Measurements from ENCODE around the gene CNNM2. TPM values are rescaled to one million over a fixed set of nuclear protein-coding genes. Genes with fewer than 3 reads are reported as not detected.

CNNM2 gene
- 1 to 10 TPM; 3.4 to 5.3 TPM for total RNA-seq

- peak; percentile 94 for ATAC-seq
- no peaks in the 10 kb centered on the region for H3K9me3 ChIP-seq
- 0% methylated on average over 7 to 57 of the region's 80 CpGs for WGBS, 2 donors
- intact Hi-C loops (cut with DNase I), result loop anchor here (5.0 kb wide), 1 partner anchor 324 kb away; no protein-coding TSS in a partner anchor
- no peaks in the 10 kb centered on the region for H3K36me3 ChIP-seq (replicated peaks in 1 of 2; ENCODE audit: insufficient read depth in 1 of 2, low read depth in 2 of 2)
- no peaks in the 10 kb centered on the region for H3K27me3 ChIP-seq
- H3K4me1 ChIP-seq, result peaks cover 46% of the 10 kb centered on the region
- H3K4me3 ChIP-seq, result peak within 1 kb of the TSS; percentile 88 to 97
- DNase-seq, result peak; percentile 100
- H3K27ac ChIP-seq, result peak within 1 kb of the TSS; percentile 86 to 96 (median 92)
- peak in 2 of 7 experiments; percentile 16 to 39 for TF ChIP-seq CTCF (IDR thresholded peaks at IDR 0.05)
- TF ChIP-seq POLR2A (IDR thresholded peaks at IDR 0.05), result peak; percentile 47 to 62 (median 54)
Observed at GRCh38 chr10:102917962-102918816, at the start of gene CNNM2. TSS of gene CNNM2 (plus strand) at chr10:102918294. CDS start at chr10:102918481, 187 bp downstream.

- no peak for ATAC-seq
- no peaks in the 10 kb centered on the region for H3K9me3 ChIP-seq
- no peaks in the 10 kb centered on the region for H3K36me3 ChIP-seq (replicated peaks in 1 of 2; ENCODE audit: insufficient read depth in 1 of 2, low read depth in 2 of 2)
- no peak for DNase-seq
- no peak overlapping the region for H3K27ac ChIP-seq
- peak overlapping the region in 1 of 2 donors; percentile 31 for H3K4me3 ChIP-seq
- intact Hi-C loops (cut with DNase I), result no loop called here
- no peaks in the 10 kb centered on the region for H3K27me3 ChIP-seq
- 36 to 37% methylated on average over 5 of the region's 5 CpGs for WGBS, 2 donors
- peaks cover 13% of the 10 kb centered on the region for H3K4me1 ChIP-seq
- TF ChIP-seq POLR2A (IDR thresholded peaks at IDR 0.05), result no peak
- no peak for TF ChIP-seq CTCF (IDR thresholded peaks at IDR 0.05)
Observed at GRCh38 chr10:102868911-102869257, 49.2 kb upstream of the CNNM2 start.

GRCh38 chr10:102869258-102870198 is 48.6 kb upstream of the CNNM2 start, which contains the start of gene AS3MT:
TSS of gene AS3MT (plus strand) at chr10:102869470. CDS start at chr10:102869593, 123 bp downstream.
- H3K4me3 ChIP-seq, result peak within 1 kb of the TSS; percentile 3 to 31
- no peaks in the 10 kb centered on the region for H3K9me3 ChIP-seq
- H3K27ac ChIP-seq, result peak within 1 kb of the TSS in 2 of 4 donors; percentile 30 to 35
- peak; percentile 83 for ATAC-seq
- peak; percentile 27 to 53 (median 36) for DNase-seq
- no peaks in the 10 kb centered on the region for H3K27me3 ChIP-seq
- H3K36me3 ChIP-seq (replicated peaks in 1 of 2; ENCODE audit: insufficient read depth in 1 of 2, low read depth in 2 of 2), result no peaks in the 10 kb centered on the region
- intact Hi-C loops (cut with DNase I), result no loop called here
- H3K4me1 ChIP-seq, result peaks cover 13% of the 10 kb centered on the region
- WGBS, 2 donors, result 1 to 3% methylated on average over 21 to 63 of the region's 63 CpGs
- TF ChIP-seq POLR2A (IDR thresholded peaks at IDR 0.05), result peak in 2 of 3 donors; percentile 28 to 50
- no peak for TF ChIP-seq CTCF (IDR thresholded peaks at IDR 0.05)

- Histone ChIP-seq H3K27ac (no peak overlapping the region), H3K4me3 (no peak overlapping the region), H3K4me1 (peaks cover 13% of the 10 kb centered on the region), H3K9me3 (no peaks in the 10 kb centered on the region), H3K36me3 (replicated peaks in 1 of 2; ENCODE audit: insufficient read depth in 1 of 2, low read depth in 2 of 2) (no peaks in the 10 kb centered on the region), H3K27me3 (no peaks in the 10 kb centered on the region)
- intact Hi-C loops (cut with DNase I), result no loop called here
- 85 to 96% methylated on average over 8 to 10 of the region's 10 CpGs for WGBS, 2 donors
- TF ChIP-seq CTCF (IDR thresholded peaks at IDR 0.05) (no peak), POLR2A (IDR thresholded peaks at IDR 0.05) (no peak)
- DNase-seq, result no peak
- no peak for ATAC-seq
Observed at GRCh38 chr10:102870221-102870620, 47.9 kb upstream of the CNNM2 start.

All from body of pancreas (tissue), 4 donors.